Amygdala (tissue), 56 donors: ENCODE results near the gene ABHD3.
"Not testable (repeated sequence)": the region's sequence is repeated elsewhere in the genome, so short reads cannot be mapped to it uniquely, and the experiment has no call there.

Source experiments
- DNase-seq, 56 donors: peaks; one replicate each; lab custom pipeline; 2025; lab: John Stamatoyannopoulos, UW

ABHD3 gene

GRCh38 chr18:21656402-21656801 is 48.2 kb downstream of the ABHD3 start:
- DNase-seq: no peak

GRCh38 chr18:21653361-21653760 is 51.2 kb downstream of the ABHD3 start:
- no peak for DNase-seq

- DNase-seq: no peak
Measured at GRCh38 chr18:21652073-21652472, 52.5 kb downstream of the ABHD3 start.

- no peak for DNase-seq
Measured at GRCh38 chr18:21650311-21650710, 54.3 kb downstream of the ABHD3 start.

GRCh38 chr18:21640375-21640774 is 64.2 kb downstream of the ABHD3 start:
- DNase-seq: not testable (repeated sequence)

GRCh38 chr18:21638822-21639221 is 65.8 kb downstream of the ABHD3 start:
- no peak for DNase-seq

GRCh38 chr18:21636769-21637168 is 67.8 kb downstream of the ABHD3 start:
- no peak for DNase-seq

DNA sequence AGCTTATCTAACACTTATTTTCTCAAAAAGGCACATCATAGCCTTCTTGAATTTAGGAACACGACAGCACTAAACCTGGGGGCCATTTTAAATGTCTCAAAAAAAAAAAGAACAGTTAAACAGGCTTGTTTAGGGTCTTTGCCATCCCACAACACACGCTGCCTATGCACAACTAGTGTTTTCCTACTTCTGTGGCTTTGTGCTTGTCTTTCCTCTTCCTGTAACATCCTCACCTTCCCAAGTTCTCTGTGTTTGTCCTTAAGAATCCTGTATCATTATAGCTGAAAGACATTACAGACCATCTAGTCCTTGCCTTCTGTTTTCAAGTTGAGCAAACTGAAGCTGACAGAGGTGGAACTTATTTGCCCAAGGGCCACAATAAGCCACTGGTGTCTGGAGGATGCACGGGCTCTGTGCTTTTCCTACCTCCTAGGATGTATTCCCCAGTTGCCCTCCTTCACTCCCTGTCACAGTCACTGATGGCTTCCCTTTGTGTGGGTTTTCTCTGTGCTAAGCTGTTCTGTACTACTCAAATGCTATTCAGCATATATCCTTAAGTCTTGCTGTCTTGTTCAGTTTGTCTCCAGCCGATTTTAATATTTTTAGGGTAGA is 69.9 kb downstream of the ABHD3 start:
- DNase-seq: no peak

DNA sequence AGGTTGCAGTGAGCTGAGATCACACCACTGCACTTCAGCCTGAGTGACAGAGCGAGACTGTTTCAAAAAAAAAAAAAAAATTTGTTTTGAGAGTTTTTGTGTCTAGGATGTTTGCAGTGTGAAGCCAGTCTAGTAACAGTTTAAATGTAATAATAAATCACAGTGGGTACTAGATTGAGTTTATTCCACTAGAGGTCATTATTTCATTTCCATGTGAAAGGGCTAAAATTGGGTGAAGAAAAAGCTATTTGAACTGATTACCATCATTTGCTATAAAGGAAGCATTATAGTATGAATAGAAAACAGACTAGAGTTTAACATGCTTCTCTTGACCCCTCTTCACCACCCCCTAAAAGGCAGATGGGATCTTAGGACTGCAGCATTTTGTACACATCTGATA is 72.2 kb downstream of the ABHD3 start:
- DNase-seq: no peak

DNA sequence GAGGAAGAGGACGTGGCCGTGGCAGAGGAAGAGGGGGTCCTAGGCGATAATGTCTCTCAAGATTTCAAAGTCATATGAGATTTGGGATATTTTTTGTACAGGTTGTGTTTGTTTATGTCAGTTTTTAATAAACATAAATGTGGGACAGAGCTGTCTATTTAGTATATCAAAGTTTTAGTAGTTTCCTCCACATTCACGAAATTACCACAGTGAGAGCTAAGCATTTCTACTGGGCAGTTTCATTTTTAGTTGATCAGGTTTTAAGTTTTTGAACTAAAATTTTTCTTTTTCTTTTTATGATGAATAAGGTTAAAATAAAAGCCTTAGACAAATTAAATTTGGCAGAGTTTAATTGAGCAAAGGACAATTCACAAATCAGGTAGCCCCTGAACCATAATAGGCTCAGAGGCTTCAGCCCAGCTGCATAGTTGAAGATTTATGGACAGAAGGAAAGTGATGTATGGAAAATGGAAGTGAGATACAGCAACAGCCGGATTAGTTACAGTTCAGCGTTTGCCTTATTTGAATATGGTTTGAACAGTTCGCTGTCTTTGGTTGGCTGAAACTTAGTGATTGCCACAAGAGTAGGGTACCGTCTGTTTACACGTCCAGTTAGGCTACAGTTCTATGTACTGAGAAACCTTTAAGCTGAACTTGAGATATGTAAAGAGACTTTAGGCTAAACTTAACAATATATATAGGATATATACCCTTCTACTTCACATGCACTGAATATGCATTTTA is 75.3 kb downstream of the ABHD3 start:
- no peak for DNase-seq

DNA sequence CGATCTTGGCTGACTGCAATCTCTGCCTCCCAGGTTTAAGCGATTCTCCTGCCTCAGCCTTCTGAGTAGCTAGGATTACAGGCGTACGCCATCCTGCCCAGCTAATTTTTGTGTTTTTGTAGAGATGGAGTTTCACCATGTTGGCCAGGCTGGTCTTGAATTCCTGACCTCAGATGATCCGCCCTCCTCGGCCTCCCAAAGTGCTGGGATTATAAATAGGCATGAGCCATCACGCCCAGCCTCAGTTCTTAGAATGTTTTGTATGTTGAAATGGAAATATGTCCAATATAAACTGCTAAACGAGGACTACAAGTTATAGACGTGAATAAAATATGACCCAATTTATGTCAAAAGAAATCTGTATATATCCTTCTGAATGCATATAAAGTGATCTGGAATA is 82.9 kb downstream of the ABHD3 start:
- not testable (repeated sequence) for DNase-seq

- DNase-seq: peak; percentile 27 to 89 (median 78)
Measured at GRCh38 chr18:21612125-21613039, 92.2 kb downstream of the ABHD3 start, which contains the start of gene SNRPD1. Gene SNRPD1 (plus strand): TSS chr18:21612314. CDS start chr18:21612430, 116 bp downstream.

DNA sequence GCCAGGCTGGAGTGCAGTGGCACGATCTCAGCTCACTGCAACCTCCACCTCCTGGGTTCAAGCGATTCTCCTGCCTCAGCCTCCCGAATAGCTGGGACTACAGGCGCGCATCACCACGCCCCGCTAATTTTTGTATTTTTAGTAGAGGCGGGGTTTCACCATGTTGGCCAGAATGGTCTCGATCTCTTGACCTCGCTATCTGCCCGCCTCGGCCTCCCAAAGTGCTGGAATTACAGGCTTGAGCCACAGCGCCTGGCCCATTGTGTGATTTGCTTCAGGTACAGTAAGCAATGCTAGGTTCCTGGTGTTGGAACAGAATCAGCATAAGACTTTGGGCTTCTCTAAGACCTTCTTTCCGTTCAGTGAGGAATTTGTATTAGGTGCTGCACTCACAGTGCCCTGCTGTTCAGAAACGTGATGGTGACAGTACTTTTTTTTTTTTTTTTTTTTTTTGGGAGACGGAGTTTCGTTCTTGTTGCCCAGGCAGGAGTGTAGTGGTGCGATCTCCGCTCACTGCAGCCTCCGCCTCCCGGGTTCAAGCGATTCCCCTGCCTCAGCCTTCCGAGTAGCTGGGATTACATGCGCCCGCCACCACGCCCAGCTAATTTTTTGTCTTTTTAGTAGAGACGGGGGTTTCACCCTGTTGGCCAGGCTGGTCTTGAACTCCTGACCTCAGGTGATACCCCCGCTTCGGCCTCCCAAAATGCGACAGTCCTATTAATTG is 93.0 kb downstream of the ABHD3 start:
- not testable (repeated sequence) for DNase-seq

GRCh38 chr18:21605213-21605612 is 99.4 kb downstream of the ABHD3 start:
- DNase-seq: no peak

GRCh38 chr18:21604671-21605070 is 99.9 kb downstream of the ABHD3 start:
- no peak for DNase-seq

DNA sequence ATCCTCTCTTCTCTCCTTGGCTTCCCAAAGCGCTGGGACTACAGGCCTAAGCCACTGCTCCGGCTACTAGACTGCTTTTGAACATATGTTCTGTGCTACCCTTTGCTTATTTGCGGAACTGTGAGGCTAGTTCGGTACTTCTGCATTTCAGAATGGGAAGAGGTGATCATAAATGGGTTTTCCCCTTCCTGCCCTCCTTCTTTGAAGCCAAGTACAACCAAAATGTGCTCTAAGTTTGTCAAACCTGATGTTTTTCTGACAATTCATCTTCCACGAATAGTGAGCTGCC is 102.3 kb downstream of the ABHD3 start:
- DNase-seq: peak in 1 of 56 donors; percentile 2
